Measurements from ENCODE around the gene NAPEPLD.
"Not testable (repeated sequence)": the region's sequence is repeated elsewhere in the genome, so short reads cannot be mapped to it uniquely, and the experiment has no call there.

Gene NAPEPLD

DNA sequence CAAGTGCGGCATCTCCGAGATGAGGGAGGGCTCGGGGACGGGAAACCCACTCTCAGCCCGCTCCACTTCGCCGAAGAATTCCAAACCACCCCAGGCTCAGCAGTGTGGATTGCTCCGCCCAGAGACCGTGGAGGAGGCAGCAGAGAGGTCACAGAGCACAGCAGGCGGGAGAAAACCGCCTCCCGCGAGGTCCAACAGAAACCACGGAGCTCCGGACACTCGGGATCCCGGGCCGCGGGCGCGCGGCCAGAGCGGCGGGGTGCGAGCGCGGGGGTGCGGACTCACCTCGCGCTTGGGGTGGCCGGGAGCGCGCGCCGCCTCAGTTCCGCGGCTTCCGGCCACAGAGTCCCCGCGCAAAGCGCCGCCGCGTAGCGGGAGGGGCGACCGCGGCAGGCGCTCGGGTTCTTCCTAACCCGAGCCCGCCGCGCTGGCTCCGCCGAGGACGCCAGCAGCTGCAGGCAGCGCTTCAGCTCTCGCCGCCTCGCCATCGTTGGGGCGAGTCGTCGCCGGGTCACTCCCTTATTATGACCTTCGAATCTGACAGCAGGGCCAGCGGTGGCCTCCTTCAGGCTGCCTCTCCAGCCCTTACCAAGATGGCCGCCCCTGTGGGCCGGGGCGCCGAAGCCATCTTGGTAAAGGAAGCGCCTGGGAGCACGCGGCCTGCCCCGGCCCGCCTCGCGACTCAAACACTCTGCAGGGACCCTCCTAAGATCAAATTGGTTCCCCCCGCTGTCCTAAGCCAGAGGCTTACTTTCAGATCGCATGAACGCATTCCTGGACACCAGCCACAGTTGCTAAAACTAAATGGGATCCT is at the start of gene NAPEPLD:
Gene NAPEPLD (minus strand): TSS at position 106 of the 814 bp plus-strand sequence. CDS start 20,323 bp downstream, outside the sequence.
- peak within 1 kb of the TSS; percentile 82 for H3K9ac ChIP-seq (ENCODE audit: low read length)

DNA sequence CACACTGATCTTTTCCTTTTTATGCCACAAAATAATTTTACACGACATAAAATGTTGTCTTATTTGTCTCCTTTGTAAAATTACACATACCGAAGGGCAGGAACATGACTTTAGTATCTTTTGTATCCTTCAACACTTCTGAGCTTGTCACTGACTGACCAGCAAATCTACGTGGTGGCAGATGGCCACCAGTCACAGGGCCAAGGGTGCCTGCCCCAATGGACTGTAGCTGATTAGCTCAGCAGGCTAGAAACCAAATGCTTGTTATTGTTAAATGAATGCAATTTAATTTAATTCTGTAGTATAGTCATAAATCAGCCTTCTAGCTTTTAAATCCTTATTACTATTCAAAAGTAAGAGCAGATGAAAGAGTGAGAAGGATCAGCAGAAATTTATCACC is 49.2 kb upstream of the NAPEPLD start:
- not testable (repeated sequence) for H3K27me3 ChIP-seq (ENCODE audit: control insufficient read depth, insufficient read depth, low read length); H3K36me3 ChIP-seq (ENCODE audit: control insufficient read depth, low read depth, low read length); H3K9me3 ChIP-seq (ENCODE audit: control insufficient read depth, low read depth, low read length)

More for the DNA sequence above, at the start of gene NAPEPLD:
- Histone ChIP-seq H3K27ac (ENCODE audit: low read length) (no peak within 1 kb of the TSS), H3K27me3 (ENCODE audit: control insufficient read depth, insufficient read depth, low read length) (peaks cover 9% of the 10 kb centered on the region), H3K4me1 (ENCODE audit: control insufficient read depth, low read depth, low read length) (peaks cover 10% of the 10 kb centered on the region), H3K4me3 (ENCODE audit: low read length) (peak within 1 kb of the TSS; percentile 95), H3K36me3 (ENCODE audit: control insufficient read depth, low read depth, low read length) (no peaks in the 10 kb centered on the region), H3K9me3 (ENCODE audit: control insufficient read depth, low read depth, low read length) (no peaks in the 10 kb centered on the region)

DNA sequence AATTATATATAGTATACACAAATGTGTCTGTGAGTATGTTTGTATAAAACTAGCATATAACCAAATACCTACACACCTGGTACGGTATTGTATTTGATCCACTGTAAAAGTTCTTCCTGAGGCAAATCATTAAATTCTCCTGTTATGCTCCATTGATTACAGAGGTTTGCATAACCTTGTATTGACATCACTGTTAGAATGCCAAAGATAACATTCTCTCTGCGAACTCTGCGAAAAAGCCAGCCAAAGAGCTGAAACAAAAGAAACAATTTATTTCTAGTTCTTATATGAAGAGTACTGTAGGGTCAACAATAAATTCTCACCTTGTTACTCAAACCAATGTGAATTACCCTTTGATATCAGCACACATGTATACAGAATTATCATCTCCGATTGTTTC is 46.5 kb upstream of the NAPEPLD start:
- not testable (repeated sequence) for H3K9me3 ChIP-seq (ENCODE audit: control insufficient read depth, low read depth, low read length); H3K36me3 ChIP-seq (ENCODE audit: control insufficient read depth, low read depth, low read length); H3K9ac ChIP-seq (ENCODE audit: low read length); H3K27me3 ChIP-seq (ENCODE audit: control insufficient read depth, insufficient read depth, low read length); H3K4me1 ChIP-seq (ENCODE audit: control insufficient read depth, low read depth, low read length); H3K27ac ChIP-seq (ENCODE audit: low read length); H3K4me3 ChIP-seq (ENCODE audit: low read length)

More for the DNA sequence above, 49.2 kb upstream of the NAPEPLD start:
- H3K9ac ChIP-seq (ENCODE audit: low read length); H3K4me1 ChIP-seq (ENCODE audit: control insufficient read depth, low read depth, low read length); H3K27ac ChIP-seq (ENCODE audit: low read length); H3K4me3 ChIP-seq (ENCODE audit: low read length): not testable (repeated sequence)

DNA sequence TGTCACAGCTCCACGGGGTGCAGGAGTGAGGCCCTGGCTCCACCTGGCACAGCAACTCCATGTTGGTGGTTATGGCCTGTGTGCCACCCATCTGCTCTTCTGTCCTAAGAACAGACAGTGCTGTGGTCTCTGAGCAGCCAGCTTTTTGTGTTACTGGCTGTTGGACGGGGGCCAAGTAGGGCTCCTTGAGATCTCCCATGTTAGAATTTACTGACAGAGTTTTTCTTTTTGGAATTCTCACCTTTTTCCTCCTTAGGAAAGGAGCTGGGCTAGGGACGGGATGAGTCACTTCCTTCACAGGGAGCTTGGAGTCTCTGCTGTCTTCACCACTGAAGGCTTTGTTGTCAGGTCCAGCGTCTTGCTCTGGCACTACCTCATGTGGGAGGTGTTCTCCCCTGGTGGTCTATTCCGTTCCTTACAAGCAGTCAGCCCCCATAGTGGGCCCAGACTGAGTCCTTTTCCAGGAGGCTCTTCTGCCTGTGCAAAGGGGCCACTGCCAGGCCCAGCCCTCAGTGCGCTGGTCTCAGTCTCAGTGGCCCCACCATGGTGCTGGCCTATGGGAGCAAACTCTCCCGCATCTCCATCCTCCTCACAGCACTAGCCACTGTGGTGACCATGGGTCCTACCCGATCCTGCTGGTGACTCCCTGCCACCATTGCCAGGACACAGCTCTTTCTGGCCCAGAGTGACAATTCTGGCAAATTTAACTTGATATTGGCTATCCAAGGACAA is 23.7 kb upstream of the NAPEPLD start:
- not testable (repeated sequence) for H3K27ac ChIP-seq (ENCODE audit: low read length); H3K9ac ChIP-seq (ENCODE audit: low read length); H3K4me3 ChIP-seq (ENCODE audit: low read length); H3K27me3 ChIP-seq (ENCODE audit: control insufficient read depth, insufficient read depth, low read length); H3K9me3 ChIP-seq (ENCODE audit: control insufficient read depth, low read depth, low read length); H3K36me3 ChIP-seq (ENCODE audit: control insufficient read depth, low read depth, low read length); H3K4me1 ChIP-seq (ENCODE audit: control insufficient read depth, low read depth, low read length)

DNA sequence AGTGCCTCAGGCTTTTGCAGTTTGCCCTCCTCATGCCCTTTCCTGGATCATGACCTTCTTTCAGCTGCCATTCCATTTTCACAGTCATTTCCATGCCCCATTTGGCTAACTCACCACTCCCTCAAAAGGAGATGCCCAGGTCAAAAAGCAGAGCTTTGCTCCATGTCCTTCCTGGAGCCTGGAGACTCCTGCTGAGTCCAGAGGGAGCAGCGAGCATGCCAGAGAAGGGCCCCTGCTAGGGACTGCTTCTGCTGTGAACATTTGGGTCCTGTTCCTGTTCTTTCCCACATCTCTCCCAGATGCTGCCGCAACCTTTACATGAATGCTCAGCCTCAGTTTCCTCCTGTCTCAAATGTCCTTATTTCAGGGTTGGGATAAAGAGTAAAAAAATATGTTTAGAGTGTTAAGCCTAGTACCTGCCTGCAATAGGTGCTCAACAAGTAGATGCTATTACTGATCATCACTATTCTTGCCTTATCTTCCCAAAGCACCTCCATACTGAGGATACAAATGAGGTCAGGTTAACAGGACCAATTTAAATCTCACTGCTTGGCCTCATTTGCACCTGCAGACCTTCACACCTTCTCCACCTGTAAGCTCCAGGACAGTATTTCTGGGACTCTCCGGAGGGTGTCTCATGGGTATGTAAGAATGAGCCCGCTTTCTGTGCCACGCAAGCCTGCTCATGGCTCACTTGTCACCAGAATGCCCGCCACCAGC is 23.0 kb upstream of the NAPEPLD start:
- not testable (repeated sequence) for H3K27ac ChIP-seq (ENCODE audit: low read length); H3K9me3 ChIP-seq (ENCODE audit: control insufficient read depth, low read depth, low read length); H3K4me3 ChIP-seq (ENCODE audit: low read length); H3K9ac ChIP-seq (ENCODE audit: low read length); H3K27me3 ChIP-seq (ENCODE audit: control insufficient read depth, insufficient read depth, low read length); H3K4me1 ChIP-seq (ENCODE audit: control insufficient read depth, low read depth, low read length); H3K36me3 ChIP-seq (ENCODE audit: control insufficient read depth, low read depth, low read length)

DNA sequence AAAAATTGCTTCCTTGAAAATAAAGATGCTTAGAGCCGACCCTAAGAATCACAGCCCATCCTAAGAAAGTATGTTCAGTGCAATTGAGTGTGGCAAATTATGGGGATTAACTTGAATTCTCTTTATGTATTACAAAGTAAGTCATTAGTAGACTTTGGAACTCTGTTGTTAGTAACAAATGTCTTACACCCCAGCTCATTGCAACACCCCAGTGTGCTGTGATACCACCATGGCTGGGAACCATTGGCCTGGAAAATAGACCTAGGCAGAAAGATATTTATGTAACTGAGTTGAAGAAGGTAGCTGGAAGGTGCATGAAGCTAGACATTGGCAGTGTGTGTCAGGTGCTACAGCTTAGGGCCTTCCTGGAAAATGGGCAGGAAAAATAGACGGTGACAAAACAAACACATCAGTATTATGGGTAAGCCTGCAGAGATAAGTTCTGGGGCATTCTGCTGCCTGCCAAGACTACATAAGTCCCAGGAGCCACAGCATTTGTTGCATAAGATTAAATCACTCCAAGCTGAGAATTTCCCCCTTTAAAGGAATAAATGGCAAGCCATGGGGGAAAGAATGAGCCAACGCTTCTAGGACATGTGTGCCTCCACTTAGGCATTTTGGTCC is 18.1 kb upstream of the NAPEPLD start:
- H3K9ac ChIP-seq (ENCODE audit: low read length); H3K36me3 ChIP-seq (ENCODE audit: control insufficient read depth, low read depth, low read length); H3K27me3 ChIP-seq (ENCODE audit: control insufficient read depth, insufficient read depth, low read length); H3K4me3 ChIP-seq (ENCODE audit: low read length); H3K9me3 ChIP-seq (ENCODE audit: control insufficient read depth, low read depth, low read length); H3K27ac ChIP-seq (ENCODE audit: low read length); H3K4me1 ChIP-seq (ENCODE audit: control insufficient read depth, low read depth, low read length): not testable (repeated sequence)

GRCh38 chr7:103163087-103163825 is 14.4 kb upstream of the NAPEPLD start:
- H3K27me3 ChIP-seq (ENCODE audit: control insufficient read depth, insufficient read depth, low read length); H3K4me1 ChIP-seq (ENCODE audit: control insufficient read depth, low read depth, low read length); H3K9ac ChIP-seq (ENCODE audit: low read length); H3K36me3 ChIP-seq (ENCODE audit: control insufficient read depth, low read depth, low read length); H3K4me3 ChIP-seq (ENCODE audit: low read length); H3K9me3 ChIP-seq (ENCODE audit: control insufficient read depth, low read depth, low read length); H3K27ac ChIP-seq (ENCODE audit: low read length): not testable (repeated sequence)

GRCh38 chr7:103162641-103163040 is 13.7 kb upstream of the NAPEPLD start:
- not testable (repeated sequence) for H3K27ac ChIP-seq (ENCODE audit: low read length); H3K4me1 ChIP-seq (ENCODE audit: control insufficient read depth, low read depth, low read length); H3K4me3 ChIP-seq (ENCODE audit: low read length); H3K27me3 ChIP-seq (ENCODE audit: control insufficient read depth, insufficient read depth, low read length); H3K9me3 ChIP-seq (ENCODE audit: control insufficient read depth, low read depth, low read length); H3K36me3 ChIP-seq (ENCODE audit: control insufficient read depth, low read depth, low read length); H3K9ac ChIP-seq (ENCODE audit: low read length)

- not testable (repeated sequence) for H3K36me3 ChIP-seq (ENCODE audit: control insufficient read depth, low read depth, low read length); H3K27me3 ChIP-seq (ENCODE audit: control insufficient read depth, insufficient read depth, low read length); H3K9me3 ChIP-seq (ENCODE audit: control insufficient read depth, low read depth, low read length); H3K27ac ChIP-seq (ENCODE audit: low read length); H3K4me3 ChIP-seq (ENCODE audit: low read length); H3K4me1 ChIP-seq (ENCODE audit: control insufficient read depth, low read depth, low read length); H3K9ac ChIP-seq (ENCODE audit: low read length)
Observed at GRCh38 chr7:103161998-103162616, 13.2 kb upstream of the NAPEPLD start.

DNA sequence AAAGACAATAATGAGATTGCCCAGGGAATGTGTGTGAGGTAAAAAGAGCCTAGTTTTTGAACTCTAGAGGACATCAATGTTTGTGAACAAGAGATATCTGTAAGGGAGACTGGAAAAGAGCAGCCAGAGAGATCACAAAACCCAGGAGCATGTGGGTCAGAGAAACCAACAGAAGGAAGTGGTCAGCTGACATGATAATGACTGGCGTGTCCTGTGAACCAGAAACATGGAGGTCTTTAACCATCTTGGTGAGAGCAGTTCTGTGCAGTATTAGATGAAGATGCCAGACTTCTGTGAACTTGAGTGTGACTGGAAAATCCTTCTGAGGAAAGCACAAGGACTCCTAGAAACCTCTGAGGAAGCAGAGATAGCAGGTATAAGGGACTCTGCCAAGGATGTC is 10.2 kb upstream of the NAPEPLD start:
- H3K27ac ChIP-seq (ENCODE audit: low read length); H3K4me3 ChIP-seq (ENCODE audit: low read length); H3K27me3 ChIP-seq (ENCODE audit: control insufficient read depth, insufficient read depth, low read length); H3K9me3 ChIP-seq (ENCODE audit: control insufficient read depth, low read depth, low read length); H3K9ac ChIP-seq (ENCODE audit: low read length); H3K4me1 ChIP-seq (ENCODE audit: control insufficient read depth, low read depth, low read length); H3K36me3 ChIP-seq (ENCODE audit: control insufficient read depth, low read depth, low read length): not testable (repeated sequence)

Measured in iPS-18a (cell line).